ENCODE data around the gene FOS. TPM values are rescaled to one million over a fixed set of nuclear protein-coding genes. Genes with fewer than 3 reads are reported as not detected.

The FOS gene
- total and polyA plus RNA-seq, 2 experiments from 2014 or later, result 47.3 to 54.8 TPM

DNA sequence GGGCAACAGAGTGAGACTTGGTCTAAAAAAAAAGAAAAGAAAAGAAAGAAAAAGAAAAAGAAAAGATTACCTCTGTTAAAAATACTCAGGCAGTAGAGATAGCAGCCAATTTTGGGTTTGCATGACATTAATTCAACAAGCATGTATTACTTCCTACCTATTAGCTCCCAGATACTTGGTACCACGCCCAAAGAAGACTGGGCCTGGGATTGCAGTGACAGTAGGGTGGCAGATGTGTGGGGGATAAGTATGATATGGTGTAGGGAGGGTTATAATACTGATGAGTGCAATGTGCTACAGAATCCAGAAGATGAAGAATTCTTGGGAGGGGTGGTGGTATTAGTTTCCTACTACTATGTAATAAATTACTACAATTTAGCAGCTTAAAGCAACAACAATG, 46.4 kb upstream of the FOS start:
- H2AFZ ChIP-seq, result no peak overlapping the region
- no peaks in the 10 kb centered on the region for H3F3A ChIP-seq (replicated peaks; ENCODE audit: low read depth)
- peaks cover 5% of the 10 kb centered on the region for H3K27me3 Mint-ChIP-seq (ENCODE audit: insufficient read depth, low read depth, poor library complexity)
- TF ChIP-seq EZH2phosphoT487 (IDR thresholded peaks at IDR 0.05; ENCODE audit: unreplicated experiment) (no peak), EZH2 (IDR thresholded peaks at IDR 0.05; ENCODE audit: low read depth, unreplicated experiment) (no peak), ZNF331 (CRISPR knock-in tag; IDR thresholded peaks at IDR 0.05; ENCODE audit: low read depth) (no peak), POLR2AphosphoS5 (IDR thresholded peaks at IDR 0.05; ENCODE audit: low read depth) (no peak), CREB1 (CRISPR knock-in tag; IDR thresholded peaks at IDR 0.05; ENCODE audit: low read depth) (no peak), NANOG (IDR thresholded peaks at IDR 0.05; ENCODE audit: borderline replicate concordance) (no peak), JUNB (IDR thresholded peaks at IDR 0.05; ENCODE audit: unreplicated experiment) (no peak), ZNF114 (CRISPR knock-in tag; IDR thresholded peaks at IDR 0.05) (no peak), STAT1 (IDR thresholded peaks at IDR 0.05; ENCODE audit: unreplicated experiment) (no peak)
- TF ChIP-seq, protein P1, sequence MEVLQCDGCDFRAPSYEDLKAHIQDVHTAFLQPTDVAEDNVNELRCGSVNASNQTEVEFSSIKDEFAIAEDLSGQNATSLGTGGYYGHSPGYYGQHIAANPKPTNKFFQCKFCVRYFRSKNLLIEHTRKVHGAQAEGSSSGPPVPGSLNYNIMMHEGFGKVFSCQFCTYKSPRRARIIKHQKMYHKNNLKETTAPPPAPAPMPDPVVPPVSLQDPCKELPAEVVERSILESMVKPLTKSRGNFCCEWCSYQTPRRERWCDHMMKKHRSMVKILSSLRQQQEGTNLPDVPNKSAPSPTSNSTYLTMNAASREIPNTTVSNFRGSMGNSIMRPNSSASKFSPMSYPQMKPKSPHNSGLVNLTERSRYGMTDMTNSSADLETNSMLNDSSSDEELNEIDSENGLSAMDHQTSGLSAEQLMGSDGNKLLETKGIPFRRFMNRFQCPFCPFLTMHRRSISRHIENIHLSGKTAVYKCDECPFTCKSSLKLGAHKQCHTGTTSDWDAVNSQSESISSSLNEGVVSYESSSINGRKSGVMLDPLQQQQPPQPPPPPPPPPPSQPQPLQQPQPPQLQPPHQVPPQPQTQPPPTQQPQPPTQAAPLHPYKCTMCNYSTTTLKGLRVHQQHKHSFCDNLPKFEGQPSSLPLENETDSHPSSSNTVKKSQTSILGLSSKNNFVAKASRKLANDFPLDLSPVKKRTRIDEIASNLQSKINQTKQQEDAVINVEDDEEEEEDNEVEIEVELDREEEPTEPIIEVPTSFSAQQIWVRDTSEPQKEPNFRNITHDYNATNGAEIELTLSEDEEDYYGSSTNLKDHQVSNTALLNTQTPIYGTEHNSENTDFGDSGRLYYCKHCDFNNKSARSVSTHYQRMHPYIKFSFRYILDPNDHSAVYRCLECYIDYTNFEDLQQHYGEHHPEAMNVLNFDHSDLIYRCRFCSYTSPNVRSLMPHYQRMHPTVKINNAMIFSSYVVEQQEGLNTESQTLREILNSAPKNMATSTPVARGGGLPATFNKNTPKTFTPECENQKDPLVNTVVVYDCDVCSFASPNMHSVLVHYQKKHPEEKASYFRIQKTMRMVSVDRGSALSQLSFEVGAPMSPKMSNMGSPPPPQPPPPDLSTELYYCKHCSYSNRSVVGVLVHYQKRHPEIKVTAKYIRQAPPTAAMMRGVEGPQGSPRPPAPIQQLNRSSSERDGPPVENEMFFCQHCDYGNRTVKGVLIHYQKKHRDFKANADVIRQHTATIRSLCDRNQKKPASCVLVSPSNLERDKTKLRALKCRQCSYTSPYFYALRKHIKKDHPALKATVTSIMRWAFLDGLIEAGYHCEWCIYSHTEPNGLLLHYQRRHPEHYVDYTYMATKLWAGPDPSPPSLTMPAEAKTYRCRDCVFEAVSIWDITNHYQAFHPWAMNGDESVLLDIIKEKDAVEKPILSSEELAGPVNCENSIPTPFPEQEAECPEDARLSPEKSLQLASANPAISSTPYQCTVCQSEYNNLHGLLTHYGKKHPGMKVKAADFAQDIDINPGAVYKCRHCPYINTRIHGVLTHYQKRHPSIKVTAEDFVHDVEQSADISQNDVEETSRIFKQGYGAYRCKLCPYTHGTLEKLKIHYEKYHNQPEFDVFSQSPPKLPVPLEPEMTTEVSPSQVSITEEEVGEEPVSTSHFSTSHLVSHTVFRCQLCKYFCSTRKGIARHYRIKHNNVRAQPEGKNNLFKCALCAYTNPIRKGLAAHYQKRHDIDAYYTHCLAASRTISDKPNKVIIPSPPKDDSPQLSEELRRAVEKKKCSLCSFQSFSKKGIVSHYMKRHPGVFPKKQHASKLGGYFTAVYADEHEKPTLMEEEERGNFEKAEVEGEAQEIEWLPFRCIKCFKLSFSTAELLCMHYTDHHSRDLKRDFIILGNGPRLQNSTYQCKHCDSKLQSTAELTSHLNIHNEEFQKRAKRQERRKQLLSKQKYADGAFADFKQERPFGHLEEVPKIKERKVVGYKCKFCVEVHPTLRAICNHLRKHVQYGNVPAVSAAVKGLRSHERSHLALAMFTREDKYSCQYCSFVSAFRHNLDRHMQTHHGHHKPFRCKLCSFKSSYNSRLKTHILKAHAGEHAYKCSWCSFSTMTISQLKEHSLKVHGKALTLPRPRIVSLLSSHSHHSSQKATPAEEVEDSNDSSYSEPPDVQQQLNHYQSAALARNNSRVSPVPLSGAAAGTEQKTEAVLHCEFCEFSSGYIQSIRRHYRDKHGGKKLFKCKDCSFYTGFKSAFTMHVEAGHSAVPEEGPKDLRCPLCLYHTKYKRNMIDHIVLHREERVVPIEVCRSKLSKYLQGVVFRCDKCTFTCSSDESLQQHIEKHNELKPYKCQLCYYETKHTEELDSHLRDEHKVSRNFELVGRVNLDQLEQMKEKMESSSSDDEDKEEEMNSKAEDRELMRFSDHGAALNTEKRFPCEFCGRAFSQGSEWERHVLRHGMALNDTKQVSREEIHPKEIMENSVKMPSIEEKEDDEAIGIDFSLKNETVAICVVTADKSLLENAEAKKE (CRISPR knock-in tag; IDR thresholded peaks at IDR 0.05), result no peak
- TF ChIP-seq, protein P2, sequence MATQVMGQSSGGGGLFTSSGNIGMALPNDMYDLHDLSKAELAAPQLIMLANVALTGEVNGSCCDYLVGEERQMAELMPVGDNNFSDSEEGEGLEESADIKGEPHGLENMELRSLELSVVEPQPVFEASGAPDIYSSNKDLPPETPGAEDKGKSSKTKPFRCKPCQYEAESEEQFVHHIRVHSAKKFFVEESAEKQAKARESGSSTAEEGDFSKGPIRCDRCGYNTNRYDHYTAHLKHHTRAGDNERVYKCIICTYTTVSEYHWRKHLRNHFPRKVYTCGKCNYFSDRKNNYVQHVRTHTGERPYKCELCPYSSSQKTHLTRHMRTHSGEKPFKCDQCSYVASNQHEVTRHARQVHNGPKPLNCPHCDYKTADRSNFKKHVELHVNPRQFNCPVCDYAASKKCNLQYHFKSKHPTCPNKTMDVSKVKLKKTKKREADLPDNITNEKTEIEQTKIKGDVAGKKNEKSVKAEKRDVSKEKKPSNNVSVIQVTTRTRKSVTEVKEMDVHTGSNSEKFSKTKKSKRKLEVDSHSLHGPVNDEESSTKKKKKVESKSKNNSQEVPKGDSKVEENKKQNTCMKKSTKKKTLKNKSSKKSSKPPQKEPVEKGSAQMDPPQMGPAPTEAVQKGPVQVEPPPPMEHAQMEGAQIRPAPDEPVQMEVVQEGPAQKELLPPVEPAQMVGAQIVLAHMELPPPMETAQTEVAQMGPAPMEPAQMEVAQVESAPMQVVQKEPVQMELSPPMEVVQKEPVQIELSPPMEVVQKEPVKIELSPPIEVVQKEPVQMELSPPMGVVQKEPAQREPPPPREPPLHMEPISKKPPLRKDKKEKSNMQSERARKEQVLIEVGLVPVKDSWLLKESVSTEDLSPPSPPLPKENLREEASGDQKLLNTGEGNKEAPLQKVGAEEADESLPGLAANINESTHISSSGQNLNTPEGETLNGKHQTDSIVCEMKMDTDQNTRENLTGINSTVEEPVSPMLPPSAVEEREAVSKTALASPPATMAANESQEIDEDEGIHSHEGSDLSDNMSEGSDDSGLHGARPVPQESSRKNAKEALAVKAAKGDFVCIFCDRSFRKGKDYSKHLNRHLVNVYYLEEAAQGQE (IDR thresholded peaks at IDR 0.05; ENCODE audit: unreplicated experiment), result no peak
- TF ChIP-seq, protein P3, sequence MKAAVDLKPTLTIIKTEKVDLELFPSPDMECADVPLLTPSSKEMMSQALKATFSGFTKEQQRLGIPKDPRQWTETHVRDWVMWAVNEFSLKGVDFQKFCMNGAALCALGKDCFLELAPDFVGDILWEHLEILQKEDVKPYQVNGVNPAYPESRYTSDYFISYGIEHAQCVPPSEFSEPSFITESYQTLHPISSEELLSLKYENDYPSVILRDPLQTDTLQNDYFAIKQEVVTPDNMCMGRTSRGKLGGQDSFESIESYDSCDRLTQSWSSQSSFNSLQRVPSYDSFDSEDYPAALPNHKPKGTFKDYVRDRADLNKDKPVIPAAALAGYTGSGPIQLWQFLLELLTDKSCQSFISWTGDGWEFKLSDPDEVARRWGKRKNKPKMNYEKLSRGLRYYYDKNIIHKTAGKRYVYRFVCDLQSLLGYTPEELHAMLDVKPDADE (IDR thresholded peaks at IDR 0.05), result no peak
- TF ChIP-seq, protein P4, sequence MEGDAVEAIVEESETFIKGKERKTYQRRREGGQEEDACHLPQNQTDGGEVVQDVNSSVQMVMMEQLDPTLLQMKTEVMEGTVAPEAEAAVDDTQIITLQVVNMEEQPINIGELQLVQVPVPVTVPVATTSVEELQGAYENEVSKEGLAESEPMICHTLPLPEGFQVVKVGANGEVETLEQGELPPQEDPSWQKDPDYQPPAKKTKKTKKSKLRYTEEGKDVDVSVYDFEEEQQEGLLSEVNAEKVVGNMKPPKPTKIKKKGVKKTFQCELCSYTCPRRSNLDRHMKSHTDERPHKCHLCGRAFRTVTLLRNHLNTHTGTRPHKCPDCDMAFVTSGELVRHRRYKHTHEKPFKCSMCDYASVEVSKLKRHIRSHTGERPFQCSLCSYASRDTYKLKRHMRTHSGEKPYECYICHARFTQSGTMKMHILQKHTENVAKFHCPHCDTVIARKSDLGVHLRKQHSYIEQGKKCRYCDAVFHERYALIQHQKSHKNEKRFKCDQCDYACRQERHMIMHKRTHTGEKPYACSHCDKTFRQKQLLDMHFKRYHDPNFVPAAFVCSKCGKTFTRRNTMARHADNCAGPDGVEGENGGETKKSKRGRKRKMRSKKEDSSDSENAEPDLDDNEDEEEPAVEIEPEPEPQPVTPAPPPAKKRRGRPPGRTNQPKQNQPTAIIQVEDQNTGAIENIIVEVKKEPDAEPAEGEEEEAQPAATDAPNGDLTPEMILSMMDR (conservative IDR thresholded peaks at IDR 0.05; ENCODE audit: low read depth in 2 of 2), result no peak
- H4K20me1 ChIP-seq (replicated peaks; ENCODE audit: insufficient read depth), result no peaks in the 10 kb centered on the region
- H3K4me3 ChIP-seq, result no peak overlapping the region
- H3K9me3 Mint-ChIP-seq, result no peaks in the 10 kb centered on the region; the same call in 2 of the 3 replicates
- H3K79me2 ChIP-seq (replicated peaks; ENCODE audit: insufficient read depth), result no peaks in the 10 kb centered on the region
- no peak overlapping the region for H3K27ac ChIP-seq (ENCODE audit: low read depth)
- peaks cover 19% of the 10 kb centered on the region for H3K4me1 Mint-ChIP-seq
- no peak overlapping the region for H3K4me3 Mint-ChIP-seq
- H3K27me3 ChIP-seq (ENCODE audit: insufficient read depth), result no peaks in the 10 kb centered on the region
- no peaks in the 10 kb centered on the region for H3K9me2 ChIP-seq (ENCODE audit: insufficient read depth)
- DNase-seq (ENCODE audit: low spot score) (no peak), ATAC-seq (no peak)
- H3K27ac Mint-ChIP-seq, result no peak overlapping the region
- H3K4me1 ChIP-seq (ENCODE audit: insufficient read depth), result peaks cover 6% of the 10 kb centered on the region; the same call in 1 of the 2 replicates
- no peak overlapping the region for H3K4me2 ChIP-seq
- no peaks in the 10 kb centered on the region for H3K36me3 Mint-ChIP-seq (ENCODE audit: low read depth)
- no peaks in the 10 kb centered on the region for H3K36me3 ChIP-seq (ENCODE audit: insufficient read depth)

All from GM23338 (cell line).